Fibroblast of lung (primary cell): ENCODE data around the gene CAMTA1. TPM values are rescaled to one million over a fixed set of nuclear protein-coding genes. Genes with fewer than 3 reads are reported as not detected.

ENCODE experiments used
- DNase-seq, 2 donors: peaks; one replicate each; pipeline versions ENCODE4 v3.0.0 to v3.0.0-alpha.2; 2010; ENCODE audit warnings: low read depth in 2 of 2
- H2AFZ ChIP-seq: 2 replicates; pipeline ENCODE4 v1.5.1; 2012; ENCODE audit warnings: low read length, control low read depth, inconsistent platforms
- H3K27ac ChIP-seq: 2 replicates; pipeline ENCODE4 v1.5.1; 2011; ENCODE audit warnings: low read length, control low read depth; ENCODE audit not compliant: insufficient read depth
- H3K27me3 ChIP-seq: 2 replicates; pipeline ENCODE4 v1.5.1; 2011; ENCODE audit warnings: mild to moderate bottlenecking, low read length; ENCODE audit not compliant: control insufficient read depth, insufficient read depth
- H3K36me3 ChIP-seq: 2 replicates; pipeline ENCODE4 v1.5.1; 2011; ENCODE audit warnings: low read length; ENCODE audit not compliant: control insufficient read depth, insufficient read depth
- H3K4me1 ChIP-seq: 2 replicates; pipeline ENCODE4 v1.5.1; 2011; ENCODE audit warnings: low read length; ENCODE audit not compliant: control insufficient read depth, insufficient read depth; ENCODE audit errors: extremely low read depth
- H3K4me2 ChIP-seq: 2 replicates; pipeline ENCODE4 v1.5.1; 2011; ENCODE audit warnings: low read length, control low read depth; ENCODE audit not compliant: insufficient read depth; ENCODE audit errors: extremely low read depth
- H3K4me3 ChIP-seq, 4 experiments: fragments of 200-600 bp in 1 of 4; sonication (generic) in 1 of 4; replicated peaks in 1 of 4; 2 replicates each; pipeline ENCODE4 v1.5.1; 2011 to 2016; ENCODE audit warnings: low read length in 4 of 4, low read depth in 3 of 4, mild to moderate bottlenecking in 3 of 4, control low read depth in 2 of 4, inconsistent platforms in 1 of 4, mixed read lengths in 1 of 4; ENCODE audit not compliant: insufficient read depth in 1 of 4; ENCODE audit errors: control extremely low read depth in 1 of 4
- H3K79me2 ChIP-seq: 2 replicates; pipeline ENCODE4 v1.5.1; 2012; ENCODE audit warnings: mild to moderate bottlenecking, low read length, inconsistent platforms; ENCODE audit not compliant: control insufficient read depth, insufficient read depth
- H3K9ac ChIP-seq: 2 replicates; pipeline ENCODE4 v1.5.1; 2011; ENCODE audit warnings: mild to moderate bottlenecking, low read length, control low read depth; ENCODE audit not compliant: insufficient read depth
- H3K9me3 ChIP-seq: 2 replicates; pipeline ENCODE4 v1.5.1; 2012; ENCODE audit warnings: low read depth, low read length; ENCODE audit not compliant: control insufficient read depth, insufficient read depth
- H4K20me1 ChIP-seq: 2 replicates; pipeline ENCODE4 v1.5.1; 2011; ENCODE audit warnings: low read length; ENCODE audit not compliant: control insufficient read depth, insufficient read depth; ENCODE audit errors: extremely low read depth
- EZH2 ChIP-seq: IDR thresholded peaks from 2 replicates; pipeline ENCODE4 v1.5.1; 2012; ENCODE audit warnings: low read length, control low read depth, mild to moderate bottlenecking; ENCODE audit errors: missing control alignments
- polyA plus RNA-seq, 2 donors: library from polyadenylated mRNA; depleted of rRNA in 1 of 2; stranded (reverse) in 1 of 2; unstranded in 1 of 2; fragments of >200 nt; gene quantifications; 2 replicates each; pipeline ENCODE4 v1.2.1, GENCODE V29; 2011 to 2012; ENCODE audit warnings: missing spikeins in 1 of 2
- total RNA-seq: library from RNA; depleted of rRNA; stranded (reverse); fragments of >200 nt; gene quantifications from 2 replicates; pipeline ENCODE4 v1.2.1, GENCODE V29; 2014
- TF ChIP-seq, protein P1 (sequence below), 2 donors: IDR thresholded peaks in 1 of 2; conservative IDR thresholded peaks in 1 of 2; 1 replicate in 1 of 2; 2 replicates in 1 of 2; pipeline ENCODE4 v1.5.1; 2011 to 2012; ENCODE audit warnings: low read length in 2 of 2, control low read depth in 1 of 2, inconsistent platforms in 1 of 2, low read depth in 1 of 2, mild to moderate bottlenecking in 1 of 2

Gene CAMTA1
- total and polyA plus RNA-seq, 2 donors (not counting 1 experiment from before 2014, with no cell fraction given) = 47.6 to 86.0 TPM

DNA sequence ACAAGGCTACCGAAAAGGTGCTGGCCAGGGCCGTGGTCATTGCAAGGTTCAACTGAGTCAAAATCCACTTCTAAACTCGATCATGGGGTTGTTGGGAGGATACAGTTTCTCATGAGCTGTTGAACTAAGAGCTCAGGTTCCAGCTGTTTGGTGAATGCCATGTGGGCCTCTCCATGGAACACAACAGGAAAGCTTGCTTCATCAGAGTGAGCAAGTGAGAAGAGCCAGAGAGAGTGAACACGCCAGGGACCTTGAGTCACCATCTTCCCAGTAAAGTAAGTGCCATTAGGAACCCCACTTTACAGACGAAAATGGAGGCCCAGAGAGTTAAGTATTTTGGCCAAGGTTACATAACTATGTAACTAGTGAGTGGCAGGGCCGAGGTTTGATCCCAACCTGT, 510.7 kb downstream of the CAMTA1 start:
- no peak overlapping the region for H3K4me2 ChIP-seq
- no peaks in the 10 kb centered on the region for H3K9me3 ChIP-seq
- no peak overlapping the region for H2AFZ ChIP-seq
- H3K27ac ChIP-seq = no peak overlapping the region
- H3K4me1 ChIP-seq = peaks cover 35% of the 10 kb centered on the region
- no peaks in the 10 kb centered on the region for H3K36me3 ChIP-seq
- no peaks in the 10 kb centered on the region for H4K20me1 ChIP-seq
- H3K27me3 ChIP-seq = no peaks in the 10 kb centered on the region
- no peak overlapping the region for H3K9ac ChIP-seq
- no peaks in the 10 kb centered on the region for H3K79me2 ChIP-seq
- no peak for DNase-seq
- no peak overlapping the region for H3K4me3 ChIP-seq
- TF ChIP-seq, protein P1, sequence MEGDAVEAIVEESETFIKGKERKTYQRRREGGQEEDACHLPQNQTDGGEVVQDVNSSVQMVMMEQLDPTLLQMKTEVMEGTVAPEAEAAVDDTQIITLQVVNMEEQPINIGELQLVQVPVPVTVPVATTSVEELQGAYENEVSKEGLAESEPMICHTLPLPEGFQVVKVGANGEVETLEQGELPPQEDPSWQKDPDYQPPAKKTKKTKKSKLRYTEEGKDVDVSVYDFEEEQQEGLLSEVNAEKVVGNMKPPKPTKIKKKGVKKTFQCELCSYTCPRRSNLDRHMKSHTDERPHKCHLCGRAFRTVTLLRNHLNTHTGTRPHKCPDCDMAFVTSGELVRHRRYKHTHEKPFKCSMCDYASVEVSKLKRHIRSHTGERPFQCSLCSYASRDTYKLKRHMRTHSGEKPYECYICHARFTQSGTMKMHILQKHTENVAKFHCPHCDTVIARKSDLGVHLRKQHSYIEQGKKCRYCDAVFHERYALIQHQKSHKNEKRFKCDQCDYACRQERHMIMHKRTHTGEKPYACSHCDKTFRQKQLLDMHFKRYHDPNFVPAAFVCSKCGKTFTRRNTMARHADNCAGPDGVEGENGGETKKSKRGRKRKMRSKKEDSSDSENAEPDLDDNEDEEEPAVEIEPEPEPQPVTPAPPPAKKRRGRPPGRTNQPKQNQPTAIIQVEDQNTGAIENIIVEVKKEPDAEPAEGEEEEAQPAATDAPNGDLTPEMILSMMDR (conservative IDR thresholded peaks at IDR 0.05 in 1 of 2, IDR thresholded peaks at IDR 0.05 in 1 of 2; ENCODE audit: low read depth in 1 of 2, low read length in 2 of 2) = no peak
- TF ChIP-seq EZH2 = no peak

DNA sequence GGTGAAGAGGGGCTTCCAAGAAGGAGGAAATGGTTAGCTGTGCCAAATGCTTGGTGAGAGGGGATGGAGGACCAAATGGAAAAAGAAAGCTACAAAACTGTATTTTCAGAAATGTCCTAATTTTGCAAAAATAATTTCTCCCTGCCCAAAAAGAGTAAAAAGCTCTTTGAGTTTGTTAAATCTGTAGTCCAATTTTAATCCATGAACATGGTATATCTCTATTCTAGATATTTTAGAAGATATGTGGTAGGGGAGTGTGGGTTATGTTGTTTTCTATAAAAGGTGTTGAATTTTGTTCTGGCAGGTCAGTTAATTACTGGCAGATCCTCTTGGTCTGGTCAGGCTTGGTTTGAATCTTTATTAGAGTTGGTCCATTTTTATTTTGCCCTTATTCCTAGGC, 511.7 kb downstream of the CAMTA1 start:
- no peak overlapping the region for H3K9ac ChIP-seq
- TF ChIP-seq EZH2 = no peak
- TF ChIP-seq, protein P1 (conservative IDR thresholded peaks at IDR 0.05 in 1 of 2, IDR thresholded peaks at IDR 0.05 in 1 of 2; ENCODE audit: low read depth in 1 of 2, low read length in 2 of 2) = no peak
- H3K9me3 ChIP-seq = no peaks in the 10 kb centered on the region
- H4K20me1 ChIP-seq = no peaks in the 10 kb centered on the region
- H3K4me2 ChIP-seq = no peak overlapping the region
- H3K36me3 ChIP-seq = no peaks in the 10 kb centered on the region
- no peak for DNase-seq
- no peaks in the 10 kb centered on the region for H3K27me3 ChIP-seq
- H3K4me1 ChIP-seq = peaks cover 35% of the 10 kb centered on the region
- no peak overlapping the region for H3K4me3 ChIP-seq
- no peaks in the 10 kb centered on the region for H3K79me2 ChIP-seq
- no peak overlapping the region for H3K27ac ChIP-seq
- no peak overlapping the region for H2AFZ ChIP-seq

DNA sequence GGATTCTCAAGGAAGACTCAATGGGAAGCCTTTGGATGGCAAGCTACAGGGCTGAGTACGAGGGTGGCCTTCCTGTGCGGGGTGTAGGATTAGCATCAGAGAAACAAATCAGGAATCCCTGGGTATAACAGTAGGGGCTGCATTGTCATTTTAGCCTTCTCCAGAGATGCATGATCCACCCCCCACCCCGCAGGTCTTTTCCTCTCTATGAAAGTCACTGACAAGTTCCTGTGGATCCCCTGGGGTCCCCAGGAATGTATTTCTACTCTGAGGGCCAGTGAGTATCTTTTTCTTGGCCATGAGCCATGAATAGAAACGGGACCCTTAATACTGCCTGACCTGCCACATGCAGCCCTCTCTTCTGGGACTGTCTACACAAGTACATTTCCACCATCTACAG, 512.9 kb downstream of the CAMTA1 start:
- TF ChIP-seq EZH2 = no peak
- TF ChIP-seq, protein P1 (conservative IDR thresholded peaks at IDR 0.05 in 1 of 2, IDR thresholded peaks at IDR 0.05 in 1 of 2; ENCODE audit: low read depth in 1 of 2, low read length in 2 of 2) = no peak

More for the DNA sequence above, 512.9 kb downstream of the CAMTA1 start:
- H4K20me1 ChIP-seq = no peaks in the 10 kb centered on the region
- H3K4me2 ChIP-seq = no peak overlapping the region
- H3K79me2 ChIP-seq = no peaks in the 10 kb centered on the region
- H3K36me3 ChIP-seq = no peaks in the 10 kb centered on the region
- no peaks in the 10 kb centered on the region for H3K9me3 ChIP-seq
- H3K4me3 ChIP-seq = no peak overlapping the region
- no peaks in the 10 kb centered on the region for H3K27me3 ChIP-seq
- H3K4me1 ChIP-seq = peaks cover 32% of the 10 kb centered on the region
- H2AFZ ChIP-seq = no peak overlapping the region
- no peak for DNase-seq
- H3K9ac ChIP-seq = no peak overlapping the region
- peak overlapping the region; percentile 98 for H3K27ac ChIP-seq
